ENCODE measurements around the gene GSG1L.
"Not testable (repeated sequence)": the region's sequence is repeated elsewhere in the genome, so short reads cannot be mapped to it uniquely, and the experiment has no call there.

GSG1L gene

DNA sequence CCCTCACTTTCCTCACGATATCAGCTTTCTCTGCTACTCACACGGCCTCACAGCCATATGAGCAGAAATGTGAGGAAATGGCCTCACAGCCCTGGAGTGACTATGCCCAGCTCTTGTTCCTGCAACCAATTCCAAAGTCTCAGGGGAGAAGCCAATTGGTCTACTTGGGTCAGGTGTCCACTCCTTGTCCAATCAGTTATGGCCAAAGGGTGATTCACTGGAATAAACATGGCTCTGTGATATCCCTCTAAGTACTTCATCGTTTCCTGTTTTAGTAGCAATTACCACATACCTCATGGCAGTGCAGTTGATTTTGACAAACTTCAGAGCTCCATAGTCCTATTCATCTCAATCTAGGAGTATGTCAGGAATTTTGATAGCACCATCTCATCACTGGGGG is 318.2 kb downstream of the GSG1L start:
- no peak for DNase-seq

DNA sequence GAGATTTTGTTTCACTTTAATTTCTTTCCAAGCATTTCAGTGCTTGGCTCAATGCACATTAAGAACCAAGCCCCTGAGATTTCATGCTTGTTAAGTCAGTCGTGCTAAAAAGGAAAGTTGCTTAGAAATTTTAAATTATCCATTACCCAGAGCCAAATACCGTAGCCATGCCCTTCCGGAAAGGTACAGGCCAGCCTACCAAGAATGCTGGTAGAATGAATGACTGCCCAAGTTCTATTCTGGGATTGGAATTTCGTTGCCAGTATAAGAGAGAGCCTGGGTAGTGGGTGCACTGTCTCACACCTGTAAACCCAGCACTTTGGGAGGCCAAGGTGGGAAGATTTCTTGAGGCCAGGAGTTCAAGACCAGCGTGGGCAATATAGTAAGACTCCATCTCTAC is 319.6 kb downstream of the GSG1L start:
- DNase-seq = no peak

DNA sequence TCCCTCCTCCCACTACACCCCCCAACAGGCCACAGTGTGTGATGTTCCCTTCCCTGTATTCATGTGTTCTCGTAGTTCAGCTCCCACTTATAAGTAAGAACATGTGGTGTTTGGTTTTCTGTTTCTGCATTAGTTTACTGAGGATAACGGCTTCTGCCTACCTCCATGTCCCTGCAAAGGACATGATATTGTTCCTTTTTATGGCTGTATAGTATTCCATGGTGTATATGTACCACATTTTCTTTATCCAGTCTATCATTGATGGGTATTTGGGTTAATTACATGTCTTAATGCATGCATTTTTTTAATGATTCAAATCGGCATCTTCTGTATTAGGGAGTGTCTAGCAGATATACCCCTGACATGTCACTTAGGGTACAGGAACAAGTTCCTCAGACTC is 320.5 kb downstream of the GSG1L start:
- not testable (repeated sequence) for DNase-seq

DNA sequence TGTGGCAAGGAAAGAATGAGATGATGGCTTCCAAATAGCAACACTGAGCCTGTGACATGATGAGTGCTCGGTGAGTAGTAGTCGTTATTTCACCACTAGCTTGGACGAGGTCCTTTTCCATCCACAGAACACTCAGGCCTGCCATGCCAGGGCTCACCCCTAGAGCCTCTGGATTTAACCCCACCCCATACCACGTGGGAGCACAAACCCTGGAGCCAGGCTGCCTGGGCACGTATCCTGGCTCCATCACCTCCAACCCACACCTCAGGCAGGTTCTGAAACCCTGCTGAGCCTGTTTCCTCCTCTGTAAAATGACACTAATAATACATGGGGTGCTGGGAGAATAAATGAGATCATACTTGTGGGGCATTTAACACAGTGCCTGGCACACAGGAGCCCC is 321.2 kb downstream of the GSG1L start:
- DNase-seq = no peak

DNA sequence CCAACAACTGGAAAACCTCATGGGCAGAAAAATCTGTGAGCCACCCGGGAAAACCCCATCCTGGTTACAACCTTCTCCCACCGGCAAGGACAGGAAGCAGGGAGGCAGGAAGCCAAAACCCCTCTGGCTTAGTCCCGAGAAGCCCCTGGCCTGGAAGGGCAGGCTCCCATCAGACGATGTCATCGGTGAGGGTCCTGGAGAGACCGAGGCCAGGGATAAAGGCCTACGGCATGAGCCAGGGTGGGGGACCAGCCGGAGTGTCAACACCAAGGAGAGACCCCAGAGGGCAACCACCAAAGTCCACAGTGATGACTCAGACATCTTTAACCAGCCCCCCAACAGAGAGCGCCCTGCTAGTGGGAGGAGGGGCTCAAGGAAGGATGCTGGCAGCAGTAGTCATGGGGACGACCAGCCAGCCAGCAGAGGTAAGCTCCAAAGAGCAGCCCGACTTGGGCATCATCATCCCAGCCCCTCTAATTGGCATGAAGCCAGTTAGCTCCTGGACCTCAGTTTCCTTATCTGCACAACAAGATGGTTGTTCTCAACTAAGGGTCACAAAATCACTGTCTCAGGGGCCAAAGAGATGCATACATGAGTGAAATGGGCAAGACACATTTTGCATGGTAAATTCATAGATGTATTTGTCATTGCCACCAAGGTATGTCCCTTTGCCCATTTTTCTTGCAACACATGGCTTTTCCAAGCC is 322.9 kb downstream of the GSG1L start:
- no peak for DNase-seq

DNA sequence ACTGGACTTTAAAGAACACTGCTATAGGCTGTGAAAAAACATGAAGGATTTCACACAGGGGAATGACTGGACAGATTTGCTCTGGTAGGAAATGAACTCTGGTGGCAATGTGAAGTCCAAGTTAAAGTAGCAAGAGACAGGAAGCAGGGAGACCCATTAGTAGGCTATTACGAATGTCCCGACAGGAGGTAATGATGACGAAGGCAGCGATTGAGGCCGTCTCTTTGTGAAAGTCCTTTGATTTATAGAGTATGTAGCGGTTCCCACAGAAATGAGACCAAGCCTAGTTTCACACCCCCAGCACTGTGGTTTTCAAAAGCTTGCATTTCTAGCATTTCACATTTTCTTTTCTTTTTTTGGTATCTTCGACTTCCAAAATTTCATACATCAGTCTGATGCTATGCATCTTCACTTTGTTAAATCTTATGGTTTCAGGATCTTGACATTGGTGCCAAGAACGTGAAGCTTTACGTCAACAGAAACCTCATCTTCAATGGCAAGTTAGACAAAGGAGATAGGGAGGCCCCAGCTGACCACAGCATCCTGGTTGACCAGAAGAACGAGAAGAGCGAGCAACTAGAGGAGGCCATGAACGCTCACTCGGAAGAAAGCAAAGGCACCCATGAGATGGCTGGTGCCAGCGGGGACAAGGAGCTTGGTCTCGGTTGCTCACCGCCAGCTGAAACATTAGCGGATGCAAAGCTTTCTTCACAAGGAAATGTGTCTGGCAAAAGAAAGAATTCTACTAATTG is 323.7 kb downstream of the GSG1L start:
- DNase-seq = no peak

DNA sequence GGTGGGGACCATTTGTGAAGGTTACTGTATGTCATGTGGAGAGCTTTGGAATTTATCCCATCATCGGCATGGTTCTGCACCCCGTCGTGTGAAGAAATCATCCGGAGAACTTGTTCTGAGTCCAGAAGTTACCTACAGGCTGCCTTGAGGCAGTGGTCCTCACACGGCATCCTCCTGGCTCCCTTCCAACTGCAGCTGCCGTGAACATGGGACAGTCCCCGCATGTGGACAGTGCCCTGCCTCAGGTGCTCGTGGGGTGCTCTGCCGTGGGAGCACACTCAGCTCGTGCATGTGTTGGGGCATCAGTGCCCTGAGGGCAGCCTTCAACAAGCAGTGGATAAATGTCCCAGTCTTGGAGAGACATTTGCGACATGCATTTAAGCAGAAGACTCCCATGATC is 324.9 kb downstream of the GSG1L start:
- DNase-seq = no peak
